Caco-2 (cell line): ENCODE results near the gene OR52L1. TPM values are rescaled to one million over a fixed set of nuclear protein-coding genes. Genes with fewer than 3 reads are reported as not detected.

ENCODE experiments used
- BruUV-seq: library from RNA; stranded (reverse); fragments of 400-500 nt; replicated peaks from 2 replicates; lab custom pipeline; 2021; lab: Mats Ljungman, UMichigan
- CTCF ChIA-PET: fragments of 300-600 bp; sonication (Branson Sonifier 250); formaldehyde crosslinking; loops from one replicate; lab custom pipeline; 2022; ENCODE audit warnings: antibody characterized with exemption; lab: Charles Lee
- POLR2A ChIA-PET: fragments of 300-600 bp; sonication (Branson Sonifier 250); formaldehyde crosslinking; loops from one replicate; lab custom pipeline; 2022; ENCODE audit warnings: antibody characterized with exemption; lab: Charles Lee
- DNase-seq, 2 experiments: peaks; one replicate each; pipeline versions ENCODE4 v3.0.0 to v3.0.0-alpha.2; 2020 to 2022
- H3K27me3 ChIP-seq: replicated peaks from 2 replicates; pipeline ENCODE4 v1.6.0; 2011; ENCODE audit warnings: low read length; ENCODE audit not compliant: control insufficient read depth, insufficient read depth
- H3K36me3 ChIP-seq: 2 replicates; pipeline ENCODE4 v1.5.1; 2011; ENCODE audit warnings: low read length; ENCODE audit not compliant: control insufficient read depth, insufficient read depth
- H3K4me1 ChIP-seq: fragments of 250-450 bp; sonication (Bioruptor Pico); 2 replicates; pipeline ENCODE4 v1.5.1; 2020; ENCODE audit warnings: mild to moderate bottlenecking
- H3K4me3 ChIP-seq: 2 replicates; pipeline ENCODE4 v1.5.1; 2011; ENCODE audit warnings: low read depth, mild to moderate bottlenecking, control low read depth, low read length
- H3K9me3 ChIP-seq: fragments of 250-450 bp; sonication (Bioruptor Pico); 2 replicates; pipeline ENCODE4 v1.5.1; 2020; ENCODE audit warnings: mild to moderate bottlenecking, moderate library complexity
- H3K27ac Mint-ChIP-seq: one replicate; pipeline ENCODE4 v1.8.0; 2022; ENCODE audit warnings: mixed read lengths; ENCODE audit not compliant: unreplicated experiment
- H3K27me3 Mint-ChIP-seq: one replicate; pipeline ENCODE4 v1.8.0; 2022; ENCODE audit warnings: mixed read lengths; ENCODE audit not compliant: insufficient read depth, unreplicated experiment
- H3K36me3 Mint-ChIP-seq: one replicate; pipeline ENCODE4 v1.8.0; 2022; ENCODE audit warnings: mild to moderate bottlenecking, mixed read lengths; ENCODE audit not compliant: insufficient read depth, unreplicated experiment
- H3K4me1 Mint-ChIP-seq: one replicate; pipeline ENCODE4 v1.8.0; 2022; ENCODE audit warnings: low read depth, mixed read lengths; ENCODE audit not compliant: unreplicated experiment
- H3K4me3 Mint-ChIP-seq: one replicate; pipeline ENCODE4 v1.8.0; 2022; ENCODE audit warnings: mild to moderate bottlenecking, moderate library complexity, mixed read lengths; ENCODE audit not compliant: unreplicated experiment
- H3K9me3 Mint-ChIP-seq: one replicate; pipeline ENCODE4 v1.8.0; 2022; ENCODE audit warnings: mixed read lengths; ENCODE audit not compliant: unreplicated experiment
- CTCF ChIP-seq, 2 experiments: fragments of 200-600 bp in 1 of 2; IDR thresholded peaks; 1 replicate in 1 of 2; 2 replicates in 1 of 2; pipeline versions ENCODE4 v1.5.1 to v1.8.0; 2011 to 2022; ENCODE audit warnings: antibody characterized with exemption in 1 of 2, control low read depth in 1 of 2, inconsistent platforms in 1 of 2, low read depth in 1 of 2, low read length in 1 of 2, mild to moderate bottlenecking in 1 of 2, moderate library complexity in 1 of 2; ENCODE audit not compliant: insufficient read depth in 1 of 2, severe bottlenecking in 1 of 2, unreplicated experiment in 1 of 2
- intact Hi-C: fragments of 100-400 bp; cut with micrococcal nuclease; formaldehyde crosslinking; loops from one replicate; pipeline ENCODE4 v1.10.0; 2022; ENCODE audit not compliant: unreplicated experiment
- total RNA-seq: library from RNA; stranded (reverse); gene quantifications from 2 replicates; pipeline ENCODE4 v1.2.3, GENCODE V29; 2022

Gene OR52L1
- total RNA-seq, 1 experiment from 2014 or later: not detected

- Histone ChIP-seq H3K36me3 (no peaks in the 10 kb centered on the region), H3K4me3 (no peak overlapping the region), H3K9me3 (no peaks in the 10 kb centered on the region), H3K27me3 (no peaks in the 10 kb centered on the region), H3K4me1 (no peaks in the 10 kb centered on the region)
- no peak overlapping the region for H3K27ac Mint-ChIP-seq
- ChIA-PET POLR2A (no interaction called here), CTCF (interaction anchor here (1.1 kb wide), 1 partner anchor 20 kb away, joined by 3 read pairs; no protein-coding TSS in a partner anchor)
- H3K27me3 Mint-ChIP-seq: peaks cover 7% of the 10 kb centered on the region
- TF ChIP-seq CTCF (IDR thresholded peaks at IDR 0.05; ENCODE audit: insufficient read depth in 1 of 2, low read depth in 1 of 2, low read length in 1 of 2, severe bottlenecking in 1 of 2, unreplicated experiment in 1 of 2): no peak
- no peak for DNase-seq
- H3K4me3 Mint-ChIP-seq: no peak overlapping the region
- no TSS peak for BruUV-seq
- no peaks in the 10 kb centered on the region for H3K9me3 Mint-ChIP-seq
- no peaks in the 10 kb centered on the region for H3K36me3 Mint-ChIP-seq
- no peaks in the 10 kb centered on the region for H3K4me1 Mint-ChIP-seq
- intact Hi-C loops: no loop called here
Measured at GRCh38 chr11:6012035-6012668, 25.4 kb upstream of the OR52L1 start.

GRCh38 chr11:6006846-6007245 lies 20.1 kb upstream of the OR52L1 start, which contains the start of gene OR56A4:
OR56A4 (minus strand) TSS chr11:6006946; CDS start chr11:6002992, 3,954 bp downstream.
- no peak within 1 kb of the TSS for H3K27ac Mint-ChIP-seq
- H3K36me3 Mint-ChIP-seq: no peaks in the 10 kb centered on the region
- H3K4me1 Mint-ChIP-seq: no peaks in the 10 kb centered on the region
- no peak for DNase-seq
- intact Hi-C loops: no loop called here
- no TSS peak for BruUV-seq
- H3K27me3 ChIP-seq: no peaks in the 10 kb centered on the region
- no peaks in the 10 kb centered on the region for H3K4me1 ChIP-seq
- no peaks in the 10 kb centered on the region for H3K36me3 ChIP-seq
- CTCF ChIA-PET: no interaction called here
- no peak for TF ChIP-seq CTCF (IDR thresholded peaks at IDR 0.05; ENCODE audit: insufficient read depth in 1 of 2, low read depth in 1 of 2, low read length in 1 of 2, severe bottlenecking in 1 of 2, unreplicated experiment in 1 of 2)
- H3K9me3 ChIP-seq: no peaks in the 10 kb centered on the region
- H3K27me3 Mint-ChIP-seq: peaks cover 25% of the 10 kb centered on the region
- no peaks in the 10 kb centered on the region for H3K9me3 Mint-ChIP-seq
- no peak within 1 kb of the TSS for H3K4me3 ChIP-seq
- POLR2A ChIA-PET: no interaction called here
- H3K4me3 Mint-ChIP-seq: no peak within 1 kb of the TSS

GRCh38 chr11:6006395-6006794 lies 19.6 kb upstream of the OR52L1 start:
- H3K27me3 Mint-ChIP-seq: peaks cover 25% of the 10 kb centered on the region
- H3K36me3 ChIP-seq: no peaks in the 10 kb centered on the region
- H3K27me3 ChIP-seq: no peaks in the 10 kb centered on the region
- H3K4me1 ChIP-seq: no peaks in the 10 kb centered on the region
- ChIA-PET POLR2A (no interaction called here), CTCF (no interaction called here)
- BruUV-seq: no TSS peak
- TF ChIP-seq CTCF (IDR thresholded peaks at IDR 0.05; ENCODE audit: insufficient read depth in 1 of 2, low read depth in 1 of 2, low read length in 1 of 2, severe bottlenecking in 1 of 2, unreplicated experiment in 1 of 2): no peak
- no peaks in the 10 kb centered on the region for H3K36me3 Mint-ChIP-seq
- intact Hi-C loops: no loop called here
- H3K4me3 ChIP-seq: no peak overlapping the region
- no peaks in the 10 kb centered on the region for H3K9me3 Mint-ChIP-seq
- DNase-seq: no peak
- no peak overlapping the region for H3K27ac Mint-ChIP-seq
- H3K4me3 Mint-ChIP-seq: no peak overlapping the region
- no peaks in the 10 kb centered on the region for H3K9me3 ChIP-seq
- H3K4me1 Mint-ChIP-seq: no peaks in the 10 kb centered on the region
